GM19238 (cell line): ENCODE results near the gene IGFBPL1.
"Not testable (repeated sequence)": the region's sequence is repeated elsewhere in the genome, so short reads cannot be mapped to it uniquely, and the experiment has no call there.

Experiments used
- DNase-seq: peaks from one replicate; pipeline ENCODE4 v3.0.0; 2011; ENCODE audit warnings: low spot score; ENCODE audit not compliant: insufficient read length

IGFBPL1 gene, protein sequence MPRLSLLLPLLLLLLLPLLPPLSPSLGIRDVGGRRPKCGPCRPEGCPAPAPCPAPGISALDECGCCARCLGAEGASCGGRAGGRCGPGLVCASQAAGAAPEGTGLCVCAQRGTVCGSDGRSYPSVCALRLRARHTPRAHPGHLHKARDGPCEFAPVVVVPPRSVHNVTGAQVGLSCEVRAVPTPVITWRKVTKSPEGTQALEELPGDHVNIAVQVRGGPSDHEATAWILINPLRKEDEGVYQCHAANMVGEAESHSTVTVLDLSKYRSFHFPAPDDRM

DNA sequence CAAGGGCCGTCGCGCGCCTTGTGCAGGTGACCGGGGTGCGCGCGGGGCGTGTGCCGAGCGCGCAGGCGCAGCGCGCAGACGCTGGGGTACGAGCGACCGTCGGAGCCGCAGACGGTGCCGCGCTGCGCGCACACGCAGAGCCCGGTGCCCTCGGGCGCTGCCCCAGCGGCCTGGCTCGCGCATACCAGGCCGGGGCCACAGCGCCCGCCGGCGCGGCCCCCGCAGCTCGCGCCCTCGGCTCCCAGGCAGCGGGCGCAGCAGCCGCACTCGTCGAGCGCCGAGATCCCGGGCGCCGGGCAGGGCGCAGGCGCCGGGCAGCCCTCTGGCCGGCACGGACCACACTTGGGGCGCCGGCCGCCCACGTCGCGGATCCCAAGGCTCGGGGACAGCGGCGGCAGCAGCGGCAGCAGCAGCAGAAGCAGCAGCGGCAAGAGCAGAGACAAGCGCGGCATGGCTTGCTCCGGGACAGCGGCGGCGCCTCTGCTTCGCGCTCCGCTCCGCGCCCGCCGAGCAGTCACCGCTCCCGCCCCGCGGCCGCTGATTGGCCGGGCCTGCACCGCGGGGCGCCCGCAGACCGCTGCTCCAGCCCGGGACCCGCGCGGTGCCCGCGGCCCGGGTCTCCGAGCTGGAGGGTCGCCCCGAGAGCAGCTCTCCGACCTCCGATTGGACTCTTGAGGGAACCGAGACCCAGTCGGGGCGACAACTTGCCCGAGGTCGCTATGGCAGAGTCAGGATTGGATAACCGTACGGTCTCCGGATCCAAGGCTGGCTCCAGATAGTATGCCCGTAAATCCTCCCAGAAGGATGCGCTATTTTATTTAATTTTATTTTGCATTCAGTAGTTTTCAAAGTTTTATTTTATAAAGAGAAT is at the start of gene IGFBPL1:
TSS of gene IGFBPL1 (minus strand) at position 482 of the 871 bp plus-strand sequence. CDS start at position 452, 30 bp downstream.
- peak; percentile 60 for DNase-seq

DNA sequence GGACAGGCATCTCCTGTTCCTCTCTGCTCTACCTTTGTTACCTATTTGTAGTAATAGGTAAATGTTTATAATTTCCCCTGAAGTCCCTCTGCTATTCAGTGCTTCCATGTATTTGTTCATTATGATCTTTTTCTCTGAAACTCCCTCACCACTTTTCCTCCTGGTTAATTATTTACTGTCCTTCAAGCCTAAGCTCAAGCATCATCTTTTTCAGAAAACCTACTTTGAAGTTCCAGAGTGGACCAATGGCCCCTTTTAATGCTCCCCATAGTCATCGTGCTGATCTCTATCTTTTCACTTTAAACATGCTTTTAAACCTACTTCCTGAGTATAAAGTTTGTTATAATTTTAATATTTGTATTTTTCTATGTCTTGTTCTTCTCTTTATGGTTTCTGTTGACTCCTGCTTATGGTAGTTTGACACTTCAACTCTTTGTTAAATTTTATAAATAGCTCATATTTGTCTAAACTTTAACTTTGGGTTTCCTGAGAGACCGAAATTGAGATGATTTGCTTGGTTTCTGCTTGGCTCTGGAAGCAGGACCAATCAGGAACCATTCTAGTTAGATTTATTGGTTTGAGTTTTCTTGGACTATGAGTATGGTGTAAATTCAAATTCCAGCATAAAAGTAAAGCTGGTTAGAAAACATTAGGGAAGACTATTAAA is 48.5 kb upstream of the IGFBPL1 start:
- not testable (repeated sequence) for DNase-seq

DNA sequence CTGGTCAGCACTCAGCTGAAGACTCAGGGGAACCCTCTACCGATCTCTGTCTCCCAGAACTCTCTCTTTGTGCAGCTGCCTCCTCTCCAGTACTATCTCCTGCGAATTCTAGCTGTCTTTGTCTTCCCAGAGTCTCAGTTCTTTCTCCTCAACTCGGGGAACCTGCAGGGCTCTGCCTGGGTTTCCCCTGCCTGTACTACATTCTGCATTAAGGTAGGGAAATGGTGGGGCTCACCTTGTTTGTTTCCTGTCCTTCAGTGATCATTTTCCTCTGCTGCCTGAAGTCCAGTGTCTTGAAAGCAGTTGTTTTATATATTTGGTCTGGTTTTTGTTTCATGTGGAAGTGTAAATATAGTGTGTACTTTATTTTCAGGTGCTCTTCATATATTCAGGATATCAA is 43.1 kb upstream of the IGFBPL1 start:
- no peak for DNase-seq

DNA sequence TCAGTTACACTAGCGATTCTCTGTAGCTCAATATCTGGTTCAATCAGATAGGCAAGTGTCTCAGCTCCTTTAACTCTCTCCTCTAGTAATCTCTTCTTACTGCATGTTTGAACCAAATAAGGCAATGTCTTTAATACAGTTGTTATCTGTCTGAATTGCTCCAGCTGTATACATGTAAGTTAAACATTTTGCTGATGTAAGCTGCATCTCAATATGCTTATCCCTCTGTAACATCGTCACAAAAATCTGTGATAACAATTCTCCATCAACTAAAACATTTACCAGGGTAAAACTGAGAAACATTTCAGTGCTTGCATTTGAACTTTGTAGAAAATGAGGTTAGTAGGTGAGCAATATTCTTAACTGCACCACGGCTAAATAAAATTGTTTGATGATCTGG is 29.6 kb upstream of the IGFBPL1 start:
- no peak for DNase-seq

DNA sequence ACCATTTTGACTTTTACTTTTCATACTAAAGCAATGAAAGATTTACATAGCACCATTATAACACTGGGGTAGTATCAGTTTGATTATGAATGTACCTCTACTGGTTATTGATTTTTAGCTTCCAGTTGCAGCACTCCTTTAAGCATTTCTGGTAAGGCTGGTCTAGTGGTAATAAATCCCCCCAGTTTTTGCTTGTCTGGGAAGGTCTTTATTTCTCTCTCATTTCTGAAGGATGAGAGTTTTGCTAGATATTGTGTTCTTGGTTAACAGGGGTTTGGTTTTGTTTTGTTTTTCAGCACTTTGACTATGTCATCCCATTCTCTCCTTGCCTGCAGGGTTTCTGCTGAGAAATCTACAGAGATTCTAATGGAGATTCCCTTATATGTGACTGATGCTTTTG is 26.9 kb upstream of the IGFBPL1 start:
- DNase-seq = no peak

DNA sequence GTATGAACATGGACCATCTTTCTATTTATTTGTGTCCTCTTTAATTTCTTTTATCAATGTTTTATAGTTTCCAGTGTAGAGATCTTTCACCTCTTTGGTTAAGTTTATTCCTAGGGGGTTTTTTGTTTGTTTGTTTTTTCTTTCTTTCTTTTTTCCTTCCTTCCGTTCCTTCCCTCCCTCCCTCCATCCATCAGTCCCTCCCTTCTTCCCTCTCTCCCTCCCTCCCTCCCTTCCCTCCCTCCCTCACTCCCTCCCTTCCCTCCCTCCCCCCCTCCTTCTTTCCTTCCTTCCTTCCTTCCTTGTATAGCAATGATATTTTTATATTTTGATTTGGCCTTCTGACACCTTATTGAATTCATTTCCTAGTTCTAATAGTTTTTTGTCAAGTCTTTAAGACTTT is 23.4 kb upstream of the IGFBPL1 start:
- no peak for DNase-seq

DNA sequence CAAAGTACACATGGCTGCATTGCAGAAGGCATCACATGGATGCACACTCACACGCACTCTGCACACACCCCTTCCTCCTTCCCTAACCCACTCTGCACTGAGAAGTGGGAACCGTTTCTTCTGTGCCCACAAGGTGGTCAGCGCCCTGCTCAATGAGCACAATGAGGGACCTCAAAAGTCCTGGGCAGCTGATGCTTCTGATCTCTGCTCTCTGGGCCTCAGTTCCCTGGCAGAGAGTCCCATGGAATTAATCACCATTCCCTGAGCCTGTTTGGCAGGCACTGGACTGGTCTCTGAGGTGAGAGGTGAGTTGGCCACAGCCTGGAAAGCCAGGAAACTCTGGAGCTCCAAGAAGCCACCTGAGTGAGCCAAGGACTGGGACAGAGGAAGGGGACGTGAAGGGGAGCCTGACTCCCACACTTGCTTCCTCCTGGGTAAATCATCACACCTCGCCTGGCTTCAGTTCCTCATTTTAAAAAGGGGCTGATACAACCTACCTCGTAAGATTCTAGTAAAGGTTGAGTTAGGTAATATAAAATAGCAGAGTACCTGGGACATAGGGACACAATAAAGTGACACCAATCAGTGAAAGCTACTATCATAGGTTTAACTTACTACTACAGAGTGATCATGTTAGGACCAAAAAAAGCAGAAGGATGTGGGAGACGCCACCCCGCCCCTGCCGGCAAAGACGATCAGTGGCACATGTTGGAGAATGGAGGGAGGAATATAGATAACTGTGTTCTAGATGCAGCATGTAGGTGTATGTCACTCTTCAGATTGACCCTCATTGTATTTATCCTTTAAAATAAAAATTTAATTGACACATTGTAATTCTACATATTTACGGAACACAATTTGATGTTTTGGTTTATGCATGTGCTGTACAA is 21.1 kb upstream of the IGFBPL1 start:
- DNase-seq = peak; percentile 59

DNA sequence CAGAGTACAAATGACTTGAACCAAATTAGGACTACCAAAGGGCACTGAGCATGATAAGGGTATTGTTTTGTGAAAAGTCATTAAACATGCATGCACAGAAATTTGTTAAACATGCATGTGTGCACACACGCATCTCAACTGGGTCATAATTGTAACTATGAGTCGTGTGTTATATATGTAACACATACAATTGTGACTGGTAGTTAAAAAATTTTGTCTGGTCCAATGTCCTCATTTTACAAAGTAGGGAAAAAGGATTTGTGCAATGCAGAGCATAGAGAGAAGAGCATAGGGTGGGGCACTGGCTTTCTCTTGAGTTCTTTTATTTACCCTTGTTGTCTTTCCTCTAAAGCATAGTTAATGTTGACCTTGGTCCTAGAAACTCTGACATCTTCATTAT is 19.3 kb upstream of the IGFBPL1 start:
- DNase-seq = no peak

DNA sequence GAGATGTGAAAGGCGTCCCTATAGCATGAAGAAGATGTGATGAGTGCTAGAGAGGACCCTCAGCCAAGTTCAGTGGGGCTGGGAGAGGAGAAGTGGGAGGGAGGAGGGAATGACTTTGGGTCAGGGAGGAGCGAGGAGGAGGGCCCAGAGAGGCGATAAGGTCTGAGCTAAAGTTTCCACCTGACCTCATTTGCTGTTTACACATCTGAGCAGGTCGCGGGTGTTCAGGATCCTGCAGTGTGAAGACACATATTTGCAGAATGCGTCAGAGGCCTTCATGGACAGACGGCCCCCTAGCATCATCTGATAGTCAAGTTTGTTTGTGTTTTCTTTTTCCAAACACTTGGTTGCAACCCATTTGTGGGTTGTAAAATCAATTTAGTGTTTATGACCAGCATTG is 18.9 kb upstream of the IGFBPL1 start:
- DNase-seq = no peak

DNA sequence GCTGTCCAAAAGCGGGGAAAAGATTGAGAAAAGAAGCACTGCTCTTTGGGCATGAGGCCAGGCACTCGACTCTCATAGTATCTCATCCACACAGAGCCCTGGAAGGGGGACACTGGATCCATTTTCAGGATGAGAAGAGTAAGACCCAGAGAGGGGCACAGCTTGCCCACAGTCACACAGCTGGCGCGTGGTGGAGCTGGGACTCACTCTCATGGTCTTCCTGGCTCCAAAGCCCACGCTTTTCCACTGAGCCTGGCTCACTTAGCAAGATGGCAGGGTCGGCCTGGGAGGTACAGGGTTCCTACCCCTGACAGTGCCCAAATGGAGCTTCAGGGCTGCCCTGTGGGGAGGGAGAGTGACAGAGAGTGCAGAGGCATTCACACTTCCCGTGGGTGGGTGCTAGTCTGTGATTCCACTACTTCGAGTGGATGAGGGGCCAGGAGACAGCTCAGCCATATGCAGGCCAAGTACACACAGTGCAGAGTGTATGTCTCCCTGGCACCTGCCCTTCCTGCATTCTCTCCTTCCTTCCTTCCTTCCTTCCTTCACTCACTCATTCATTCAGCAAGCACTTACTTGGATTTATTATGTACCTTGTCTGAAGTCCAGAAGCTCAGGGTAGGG is 18.3 kb upstream of the IGFBPL1 start:
- DNase-seq = no peak

DNA sequence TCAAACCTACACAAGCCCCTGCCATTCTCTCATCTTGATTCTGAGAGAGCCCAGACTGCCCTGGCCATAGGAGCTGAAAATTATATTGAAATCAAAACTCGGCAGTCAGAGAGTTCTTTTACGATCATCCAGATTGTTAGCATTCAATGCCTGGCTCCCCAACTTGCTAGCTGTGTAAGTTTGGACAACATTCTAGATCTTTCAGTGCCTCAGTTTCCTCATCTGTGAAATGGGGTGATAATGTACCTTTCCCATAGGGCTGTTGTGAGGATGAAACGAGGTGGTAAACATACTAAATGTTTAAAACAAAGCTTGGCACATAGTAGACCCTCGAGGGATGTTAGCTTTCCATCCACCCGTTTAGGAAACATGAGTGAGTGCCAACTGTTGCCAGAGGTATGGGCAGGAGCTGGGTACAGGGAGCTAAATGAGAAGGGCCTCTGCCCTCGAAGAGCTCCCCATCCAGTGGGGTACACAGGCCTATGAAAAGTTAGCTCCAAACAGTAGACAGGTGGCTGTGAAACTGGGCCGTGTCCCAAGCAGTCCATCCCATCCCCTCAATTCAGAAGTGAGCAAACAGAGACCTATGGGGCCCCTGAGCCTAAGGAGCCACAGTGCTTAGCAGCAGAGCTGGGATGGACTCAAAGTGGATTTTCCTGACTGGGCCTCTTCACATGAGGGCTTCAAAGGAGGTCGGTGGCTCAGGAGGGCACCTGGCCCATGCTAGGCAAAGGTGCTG is 17.3 kb upstream of the IGFBPL1 start:
- no peak for DNase-seq

DNA sequence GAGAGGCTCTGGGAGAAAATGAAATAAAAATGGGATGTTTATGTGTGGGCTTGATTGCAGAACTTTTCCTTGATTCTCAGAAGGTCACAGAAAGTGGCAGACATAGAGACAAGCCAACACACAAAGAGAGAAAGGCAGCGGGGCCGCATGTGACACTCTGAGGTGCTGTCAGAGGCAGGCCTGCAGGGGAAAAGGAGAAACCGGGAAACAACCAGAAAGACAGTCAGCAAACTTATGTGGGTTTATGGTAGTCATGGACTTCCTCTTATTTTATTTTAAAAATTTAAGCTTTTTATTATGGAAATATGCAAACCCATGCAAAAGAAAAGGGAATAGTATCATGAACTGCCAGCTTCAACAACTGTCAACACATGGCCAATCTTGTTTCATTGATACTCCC is 16.3 kb upstream of the IGFBPL1 start:
- no peak for DNase-seq

DNA sequence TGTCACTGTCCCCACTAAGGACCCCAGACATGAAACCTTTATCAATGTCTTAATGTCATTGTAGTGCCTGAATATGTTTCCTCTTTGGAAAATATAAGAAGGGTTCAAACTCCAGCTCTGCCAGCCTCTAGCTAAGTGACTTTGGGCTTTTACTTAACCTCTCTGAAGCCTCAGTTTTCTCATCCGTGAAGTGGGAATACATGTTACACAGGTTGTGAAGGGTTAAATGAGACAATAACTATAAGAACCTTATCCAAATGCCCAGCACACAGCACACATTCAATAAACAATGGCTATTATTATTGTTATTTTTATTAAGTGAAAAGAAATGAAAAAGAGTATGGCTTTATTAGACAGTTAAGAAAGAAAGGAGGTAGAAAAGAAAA is 15.7 kb upstream of the IGFBPL1 start:
- no peak for DNase-seq

DNA sequence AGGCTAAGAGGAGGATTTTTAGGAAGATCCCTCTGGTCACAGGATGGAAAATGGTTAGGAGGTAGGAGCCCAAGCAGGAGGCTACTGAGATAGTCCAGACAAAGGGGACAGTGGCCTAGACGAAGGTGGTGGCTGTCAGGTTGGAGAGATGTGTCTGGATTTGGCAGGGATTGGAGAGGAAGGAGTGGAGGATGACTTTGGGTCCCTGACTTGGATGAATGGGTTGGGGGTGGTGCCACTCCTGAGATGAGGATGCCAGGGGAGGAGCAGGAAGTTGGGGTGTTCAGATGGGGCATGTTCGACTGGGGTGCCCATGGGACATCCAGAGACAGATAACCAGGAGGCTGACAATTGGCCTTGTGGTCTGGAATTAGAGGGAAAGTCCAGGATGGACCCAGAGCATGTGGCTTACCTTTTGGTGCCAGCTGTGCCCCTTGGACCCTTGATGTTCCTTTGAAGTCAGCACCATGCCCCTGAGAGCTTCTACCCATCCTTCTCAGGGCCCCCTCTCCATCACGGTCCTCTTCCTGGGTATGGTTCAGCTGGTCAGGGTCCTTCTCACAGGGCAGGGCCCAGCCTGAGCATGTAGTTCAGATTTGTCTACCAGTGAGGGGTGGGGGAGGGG is 15.1 kb upstream of the IGFBPL1 start:
- no peak for DNase-seq

DNA sequence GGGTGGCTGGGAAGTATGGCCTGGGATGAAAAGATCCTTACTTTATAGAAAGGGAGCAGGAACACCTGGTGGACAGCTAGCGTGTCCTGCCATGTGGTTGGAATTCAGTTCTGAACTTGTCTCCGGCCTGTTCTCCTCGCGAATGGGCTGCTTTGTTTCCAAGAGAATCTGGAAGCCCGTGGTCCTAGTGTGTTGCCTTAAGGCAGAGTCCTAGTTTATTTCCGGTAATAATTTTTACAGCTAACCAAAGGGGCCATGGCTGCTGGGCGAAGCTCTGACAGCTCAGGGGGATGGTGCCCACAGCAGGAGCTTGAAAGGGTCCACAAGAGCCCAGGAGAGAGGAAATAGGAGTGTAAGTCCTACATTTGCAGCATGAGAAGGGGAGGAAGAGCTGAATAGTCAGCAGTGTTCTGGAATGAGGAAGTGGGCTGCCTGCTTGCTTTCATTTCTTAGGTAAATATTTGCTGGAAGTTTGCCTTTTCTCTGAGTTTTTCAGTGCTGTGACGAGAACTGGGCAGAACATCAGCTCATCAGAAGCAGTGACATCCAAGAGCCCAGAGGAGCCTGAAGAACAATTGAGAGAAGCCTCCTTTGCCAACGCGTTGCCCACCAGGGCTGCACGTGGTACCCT is 13.1 kb upstream of the IGFBPL1 start:
- no peak for DNase-seq

DNA sequence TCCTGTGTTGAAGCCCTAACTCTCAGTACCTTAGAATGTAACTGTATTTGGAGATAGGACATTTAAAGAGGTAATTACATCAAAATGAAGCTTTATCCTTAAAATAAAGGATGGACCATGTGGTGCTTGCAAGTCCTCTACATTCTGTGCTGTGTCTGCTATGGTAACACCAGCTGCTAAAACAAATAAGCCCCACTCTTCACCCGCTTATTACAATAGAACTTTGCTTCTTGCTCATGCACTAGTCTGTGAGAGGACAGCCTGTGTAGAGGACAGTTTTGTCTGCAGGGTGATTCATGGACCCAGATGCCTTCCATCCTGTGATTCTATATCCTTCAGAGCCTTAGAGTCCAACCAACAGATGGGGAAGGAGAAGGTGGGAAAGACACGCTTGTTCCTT is 12.5 kb upstream of the IGFBPL1 start:
- DNase-seq = no peak

DNA sequence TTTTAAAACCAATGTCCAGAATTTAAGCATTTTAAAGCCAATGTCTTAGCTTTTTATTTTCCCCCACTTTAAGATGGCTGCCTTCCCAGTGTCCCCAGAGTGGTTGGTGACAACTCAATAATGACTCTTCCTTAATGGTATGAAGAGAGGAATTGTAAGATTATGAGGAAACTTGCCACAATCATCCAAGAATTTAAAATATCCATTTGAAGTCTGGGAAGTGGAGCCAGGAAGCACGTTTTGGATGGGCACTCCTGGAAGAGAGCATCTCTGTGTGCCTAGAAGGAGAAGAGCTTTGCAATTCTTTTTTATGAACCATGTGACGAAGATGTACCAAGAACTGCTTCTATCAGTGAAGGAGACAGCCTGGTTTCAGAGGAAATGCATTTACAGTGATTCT is 11.3 kb upstream of the IGFBPL1 start:
- no peak for DNase-seq

DNA sequence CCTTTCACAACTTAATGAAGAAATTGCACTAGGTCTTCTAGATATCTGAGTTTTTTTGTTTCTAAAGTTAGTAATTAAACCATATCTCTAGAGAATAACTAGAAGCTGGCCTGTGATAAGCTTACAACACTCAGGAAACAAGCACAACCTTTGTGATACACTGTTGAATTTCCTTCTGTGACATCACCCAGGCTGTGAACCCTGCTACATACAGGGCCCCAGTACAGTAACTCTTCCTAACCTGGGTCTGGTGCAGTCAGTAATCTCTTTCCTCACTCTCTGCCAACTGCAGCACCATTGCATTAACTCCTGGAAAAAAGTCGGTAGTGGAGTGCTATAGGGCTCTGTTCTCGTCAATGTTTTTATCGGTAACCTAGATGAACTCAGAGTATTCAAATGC is 10.6 kb upstream of the IGFBPL1 start:
- DNase-seq = no peak

DNA sequence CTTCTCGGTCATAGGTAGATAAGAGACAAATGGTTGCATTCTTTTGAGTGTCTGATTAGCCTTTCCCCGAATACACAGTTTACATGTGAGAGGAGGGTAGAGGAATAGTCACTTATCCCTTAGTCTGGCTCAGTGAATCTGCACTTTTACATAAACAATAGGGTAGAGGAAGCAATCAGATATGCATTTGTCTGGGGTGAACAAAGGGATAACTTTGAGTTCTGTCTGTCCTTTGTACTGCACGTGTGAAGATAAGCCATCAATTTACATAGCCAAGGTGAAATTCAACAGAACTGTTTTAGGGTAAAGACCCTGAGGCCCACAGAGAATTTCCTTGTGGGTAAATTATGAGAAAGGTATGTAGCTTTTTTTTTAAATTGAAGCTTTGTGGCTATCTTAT is 10.1 kb upstream of the IGFBPL1 start:
- DNase-seq = no peak
